Motor neuron (in vitro differentiated cells): ENCODE results near the gene DMRTB1. TPM values are rescaled to one million over a fixed set of nuclear protein-coding genes. Genes with fewer than 3 reads are reported as not detected.

Source experiments
- ATAC-seq, 8 experiments: fragments of 200-7000 bp; cut with Tn5 transposase; replicated peaks in 6 of 8; 2 replicates each; pipeline ENCODE4 v1.8.0; 2021; ENCODE audit warnings: mild to moderate bottlenecking in 8 of 8, moderate library complexity in 8 of 8
- H3K27ac ChIP-seq, 2 donors: fragments of 250-450 bp; sonication (Bioruptor Pico); 2 replicates each; pipeline ENCODE4 v1.9.0; 2021; ENCODE audit warnings: antibody characterized with exemption in 2 of 2, mild to moderate bottlenecking in 2 of 2, moderate library complexity in 1 of 2
- H3K4me1 ChIP-seq, 2 donors: fragments of 250-450 bp; sonication (Bioruptor Pico); replicated peaks in 1 of 2; 2 replicates each; pipeline ENCODE4 v1.6.1; 2021; ENCODE audit warnings: antibody characterized with exemption in 2 of 2, mild to moderate bottlenecking in 2 of 2, moderate library complexity in 1 of 2
- H3K4me3 ChIP-seq, 5 donors: fragments of 250-450 bp; sonication (Bioruptor Pico); 2 replicates each; pipeline ENCODE4 v1.9.0; 2021; ENCODE audit warnings: antibody characterized with exemption in 5 of 5, mild to moderate bottlenecking in 5 of 5, moderate library complexity in 4 of 5
- WGBS, 10 experiments: fragments of 450-650 bp; shearing (Covaris generic); methylation state at CpG; one replicate each; pipeline ENCODE4 v1.0.0; 2022; 5-methylcytosine and 5-hydroxymethylcytosine counted together
- in situ Hi-C, 9 experiments: fragments of 400-800 bp; cut with MboI; loops; one replicate each; pipeline ENCODE4 v1.15.0; 2021; ENCODE audit warnings: low sequenced_read_pairs in 9 of 9, low pct_unique_long_range_greater_than_20kb in 2 of 9; ENCODE audit not compliant: unreplicated experiment in 9 of 9
- total RNA-seq, 8 experiments: library from RNA; unstranded; fragments of 300-600 nt; gene quantifications; 2 replicates each; pipeline versions ENCODE4 v1.2.3 to v1.2.4, GENCODE V29; 2022

The DMRTB1 gene
- total RNA-seq, 8 experiments from 2014 or later, result 0.11 to 1.7 (median 0.34) TPM; not detected in 4

DNA sequence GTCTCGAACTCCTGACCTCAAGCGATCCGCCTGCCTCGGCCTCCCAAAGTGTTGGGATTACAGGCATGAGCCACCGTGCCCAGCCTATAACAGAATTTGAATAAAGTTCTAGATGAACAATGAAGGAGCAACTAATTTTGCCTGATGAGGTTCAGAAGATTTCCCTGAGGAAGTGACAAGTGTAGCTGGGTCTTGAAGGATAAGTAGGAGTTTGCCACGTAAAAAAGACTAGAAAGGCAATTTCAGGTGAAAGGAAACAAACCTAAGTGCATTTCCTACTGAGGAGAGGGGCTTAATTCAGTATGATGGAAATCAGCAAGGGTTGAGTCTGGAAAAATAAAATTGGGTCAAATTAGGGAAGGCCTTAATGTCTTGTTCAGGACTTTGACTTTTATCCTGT is 18.6 kb upstream of the DMRTB1 start:
- H3K4me1 ChIP-seq, result peaks cover 11 to 15% of the 10 kb centered on the region in 2 donors
- no peak overlapping the region for H3K4me3 ChIP-seq
- WGBS, 10 experiments, result 61 to 100% (median 92%) methylated on average over 1 to 5 of the region's 6 CpGs; no CpG with 5 or more reads in 1 of the 10 experiments
- in situ Hi-C loops, result no loop called here
- no peak overlapping the region for H3K27ac ChIP-seq
- ATAC-seq, result no peak

DNA sequence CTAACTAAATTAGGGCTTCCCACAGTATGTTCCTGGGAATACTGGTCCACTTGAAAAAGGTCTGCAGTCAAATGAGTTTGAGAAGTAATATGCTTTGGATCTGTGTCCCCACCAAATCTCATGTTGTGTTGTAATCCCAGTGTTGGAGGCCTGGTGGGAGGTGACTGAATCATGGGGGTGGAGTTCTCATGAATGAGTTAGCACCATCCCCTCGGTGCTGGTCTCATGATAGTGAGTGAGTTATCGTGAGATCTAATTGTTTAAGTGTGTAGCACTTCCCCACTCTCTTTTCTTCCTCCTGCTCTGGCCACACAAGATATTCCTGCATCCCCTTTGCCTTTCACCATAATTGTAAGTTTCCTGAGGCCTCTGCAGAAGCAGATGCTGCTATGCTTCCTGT is 16.9 kb upstream of the DMRTB1 start:
- Histone ChIP-seq H3K4me3 (no peak overlapping the region), H3K27ac (no peak overlapping the region), H3K4me1 (peaks cover 11 to 15% of the 10 kb centered on the region in 2 donors)
- 0 to 33% (median 13%) methylated on average over 1 to 2 of the region's 2 CpGs; no CpG with 5 or more reads in 2 of the 10 experiments for WGBS, 10 experiments
- ATAC-seq, result peak; percentile 73 to 98 (median 93)
- in situ Hi-C loops, result no loop called here

DNA sequence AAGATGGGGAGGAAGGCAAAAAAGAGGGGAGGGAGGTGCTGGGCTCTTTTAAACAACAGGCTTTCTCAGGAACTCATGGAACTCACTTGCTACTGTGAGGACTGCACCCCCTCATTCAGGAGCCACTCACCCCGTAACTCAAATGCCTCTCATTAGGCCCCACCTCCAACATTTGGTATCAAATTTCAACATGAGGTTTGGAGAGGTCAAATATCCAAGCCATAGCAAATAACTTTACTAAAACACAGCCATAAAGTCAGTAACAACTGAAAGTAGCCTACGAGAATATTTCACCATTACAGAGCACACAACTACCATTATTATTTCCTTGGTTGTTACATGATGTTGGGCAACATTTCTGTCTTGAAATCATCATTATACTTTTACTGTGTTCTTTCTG is 13.1 kb upstream of the DMRTB1 start:
- in situ Hi-C loops, result no loop called here
- Histone ChIP-seq H3K4me3 (no peak overlapping the region), H3K4me1 (peaks cover 24 to 27% of the 10 kb centered on the region in 2 donors), H3K27ac (no peak overlapping the region)
- ATAC-seq, result no peak
- 50 to 94% (median 84%) methylated on average over 1 to 2 of the region's 2 CpGs; no CpG with 5 or more reads in 3 of the 10 experiments for WGBS, 10 experiments

DNA sequence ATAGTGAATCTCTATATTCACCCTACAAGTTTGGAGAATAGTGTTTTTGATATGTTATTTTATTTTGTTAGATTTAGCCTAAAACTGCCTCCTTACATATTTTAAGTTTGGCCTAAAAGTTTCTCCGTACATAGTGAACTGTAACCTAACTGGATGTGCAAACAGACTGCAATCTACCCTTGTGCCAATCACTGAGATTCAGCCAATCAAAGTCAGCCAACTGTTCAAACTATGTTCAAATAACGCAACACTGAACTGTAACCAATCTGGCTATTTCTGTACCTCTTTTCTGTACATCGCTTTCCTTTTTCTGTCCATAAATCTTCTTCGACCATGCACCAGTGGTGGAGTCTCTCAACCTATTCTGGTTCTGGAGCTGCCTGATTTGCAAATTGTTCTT is 11.8 kb upstream of the DMRTB1 start:
- ATAC-seq, result no peak
- no peak overlapping the region for H3K4me3 ChIP-seq
- H3K4me1 ChIP-seq, result peaks cover 16 to 18% of the 10 kb centered on the region in 2 donors
- WGBS, 10 experiments, result 74 to 100% (median 97%) methylated on average over 3 to 4 of the region's 4 CpGs
- in situ Hi-C loops, result no loop called here
- no peak overlapping the region for H3K27ac ChIP-seq

DNA sequence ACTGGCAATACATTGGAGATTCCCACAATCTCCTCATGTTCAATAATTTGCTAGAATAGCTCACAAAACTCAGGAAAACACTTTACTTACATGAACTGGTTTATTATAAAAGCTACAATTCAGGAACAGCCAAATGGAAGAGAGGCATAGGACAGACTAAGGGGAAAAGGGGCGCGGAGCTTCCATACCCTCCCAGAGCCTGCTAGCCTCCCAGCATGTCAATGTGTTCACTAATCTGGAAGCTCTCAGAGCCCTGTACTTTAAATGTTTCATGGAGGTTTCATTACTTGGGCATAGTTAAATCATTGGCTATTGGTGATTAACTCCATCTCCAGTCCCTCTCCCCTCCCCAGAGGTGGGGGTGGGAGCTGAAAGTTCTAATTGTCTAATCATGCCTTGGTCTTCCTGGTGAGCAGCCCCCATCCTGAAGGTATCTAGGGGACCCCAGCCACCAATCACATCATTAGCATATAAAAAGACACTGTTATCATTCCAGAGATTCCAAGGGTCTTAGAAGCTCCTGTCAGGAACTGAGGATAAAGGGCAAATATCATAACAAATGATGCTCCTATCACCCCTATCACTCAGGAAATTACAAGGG is 10.9 kb upstream of the DMRTB1 start:
- H3K27ac ChIP-seq, result no peak overlapping the region
- in situ Hi-C loops, result no loop called here
- ATAC-seq, result peak in 1 of 8 experiments; percentile 10
- no peak overlapping the region for H3K4me3 ChIP-seq
- WGBS, 10 experiments, result 60 to 100% (median 81%) methylated on average over 1 to 2 of the region's 2 CpGs; no CpG with 5 or more reads in 4 of the 10 experiments
- H3K4me1 ChIP-seq, result peaks cover 13 to 16% of the 10 kb centered on the region in 2 donors

DNA sequence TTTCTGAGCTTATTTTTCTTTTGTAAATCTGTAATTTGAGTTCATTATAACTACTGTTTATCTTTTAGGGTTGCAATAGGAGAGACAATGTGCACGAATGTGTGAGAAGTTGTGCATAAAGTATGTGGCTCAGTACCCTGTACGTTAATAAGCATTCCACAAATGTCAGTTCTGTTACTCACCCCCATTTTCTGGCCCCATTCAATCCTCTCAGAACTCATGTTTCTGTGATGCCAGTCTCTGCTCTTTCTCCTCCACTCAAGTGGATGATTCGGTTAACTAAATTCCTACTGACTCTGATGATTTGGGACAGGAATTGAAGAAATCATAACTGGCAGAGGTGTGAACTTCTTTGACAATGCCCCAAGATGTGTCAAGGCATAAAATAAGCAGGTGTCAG is 10.2 kb upstream of the DMRTB1 start:
- ATAC-seq, result peak in 3 of 8 experiments; percentile 30 to 60 (median 47)
- in situ Hi-C loops, result no loop called here
- Histone ChIP-seq H3K4me1 (peaks cover 13 to 16% of the 10 kb centered on the region in 2 donors), H3K4me3 (no peak overlapping the region), H3K27ac (no peak overlapping the region)
- 0 to 48% (median 29%) methylated on average over 1 to 3 of the region's 3 CpGs; no CpG with 5 or more reads in 2 of the 10 experiments for WGBS, 10 experiments

DNA sequence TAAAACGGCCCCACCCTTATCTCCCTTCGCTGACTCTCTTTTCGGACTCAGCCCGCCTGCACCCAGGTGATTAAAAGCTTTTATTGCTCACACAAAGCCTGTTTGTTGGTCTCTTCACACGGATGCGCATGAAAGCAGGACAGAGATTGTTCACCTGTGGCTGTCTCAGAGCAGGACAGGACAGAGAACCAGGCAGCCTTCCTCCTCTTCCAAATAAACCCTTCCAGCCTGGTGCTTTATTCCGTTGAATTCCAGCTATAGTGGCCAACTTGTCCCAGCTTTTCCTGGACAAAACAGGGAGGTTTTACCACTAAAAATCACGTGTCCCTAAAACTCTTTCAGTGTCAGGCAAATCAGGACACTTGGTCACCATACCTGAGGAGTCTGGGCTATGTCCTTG is 9.5 kb upstream of the DMRTB1 start:
- H3K27ac ChIP-seq, result no peak overlapping the region
- 33 to 68% (median 61%) methylated on average over 1 to 4 of the region's 8 CpGs; no CpG with 5 or more reads in 4 of the 10 experiments for WGBS, 10 experiments
- no peak for ATAC-seq
- H3K4me1 ChIP-seq, result peaks cover 13 to 16% of the 10 kb centered on the region in 2 donors
- in situ Hi-C loops, result no loop called here
- H3K4me3 ChIP-seq, result no peak overlapping the region

DNA sequence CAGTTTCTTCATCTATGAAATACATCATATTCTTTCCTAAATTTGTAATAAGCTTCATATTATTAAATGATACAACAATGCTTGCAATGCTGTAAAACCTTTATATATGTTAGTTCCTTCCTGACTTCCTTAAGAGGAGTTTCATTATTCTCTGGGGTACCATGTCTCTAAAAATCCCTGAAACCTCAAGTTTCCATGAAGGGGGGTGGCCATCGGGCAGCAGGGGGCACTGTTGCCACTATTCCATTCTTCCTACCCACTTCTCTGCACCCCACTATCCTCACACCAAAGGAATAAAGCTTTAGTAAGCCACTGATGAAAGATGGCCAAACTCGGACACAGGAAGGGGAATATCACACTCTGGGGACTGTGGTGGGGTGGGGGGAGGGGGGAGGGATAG is 9.0 kb upstream of the DMRTB1 start:
- 0 to 83% (median 33%) methylated on average over 1 of the region's 2 CpGs; no CpG with 5 or more reads in 6 of the 10 experiments for WGBS, 10 experiments
- Histone ChIP-seq H3K4me3 (no peak overlapping the region), H3K27ac (no peak overlapping the region), H3K4me1 (peaks cover 13 to 16% of the 10 kb centered on the region in 2 donors)
- in situ Hi-C loops, result no loop called here
- no peak for ATAC-seq

DNA sequence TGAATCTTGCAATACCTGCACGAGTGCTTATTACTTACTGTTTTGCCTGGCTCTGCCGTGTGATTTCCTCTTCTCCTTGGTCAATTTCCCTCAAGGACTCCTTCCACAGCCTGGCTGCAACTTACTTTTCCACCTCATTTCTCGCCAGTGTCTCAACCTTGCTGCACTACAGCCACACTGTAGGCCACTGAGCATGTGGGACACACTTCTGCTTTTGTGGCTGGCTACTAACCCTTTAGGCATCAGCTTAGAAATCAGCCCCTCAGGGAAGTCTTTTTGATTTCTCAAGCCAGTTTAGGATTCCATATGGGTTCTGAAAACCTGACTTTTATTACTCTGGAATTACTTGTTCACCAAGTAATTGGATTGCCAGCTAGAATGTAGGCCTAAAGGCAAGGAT is 5.2 kb upstream of the DMRTB1 start:
- peaks cover 3 to 9% of the 10 kb centered on the region in 2 donors for H3K4me1 ChIP-seq
- no peak for ATAC-seq
- H3K27ac ChIP-seq, result no peak overlapping the region
- in situ Hi-C loops, result no loop called here
- no peak overlapping the region for H3K4me3 ChIP-seq
- WGBS, 10 experiments, result 61 to 100% (median 100%) methylated on average over 1 to 3 of the region's 3 CpGs; no CpG with 5 or more reads in 2 of the 10 experiments

DNA sequence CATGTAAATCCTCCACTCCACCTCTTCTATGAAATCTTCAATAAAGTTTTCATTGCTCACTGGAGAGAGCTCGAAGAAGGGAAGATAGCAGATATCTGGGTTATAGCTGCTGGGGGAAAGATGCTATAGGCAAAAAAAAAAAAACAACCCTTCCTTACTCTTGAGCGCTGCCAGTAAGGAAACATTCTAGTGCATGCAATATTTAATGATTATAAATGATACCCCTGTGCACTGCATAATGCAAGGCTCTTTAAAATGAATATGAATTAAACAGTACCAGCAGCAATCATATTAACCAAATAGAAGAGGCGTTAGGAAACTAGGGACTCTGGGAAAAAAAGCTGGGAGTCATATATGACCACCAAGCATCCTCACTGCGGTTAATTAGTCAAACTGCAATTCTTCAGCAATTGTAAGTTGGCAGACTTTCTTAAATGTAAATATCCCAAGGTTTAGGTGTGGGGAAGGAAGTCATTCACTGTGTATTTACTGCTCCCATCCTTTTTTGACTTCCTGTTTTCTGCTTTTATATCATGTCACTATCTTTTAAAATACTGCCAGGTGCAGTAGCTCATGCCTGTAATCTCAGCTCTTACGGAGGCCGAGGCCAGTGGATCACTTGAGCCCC is 3.7 kb upstream of the DMRTB1 start:
- no peak overlapping the region for H3K4me3 ChIP-seq
- in situ Hi-C loops, result no loop called here
- H3K27ac ChIP-seq, result no peak overlapping the region
- 60 to 97% (median 89%) methylated on average over 2 to 6 of the region's 6 CpGs for WGBS, 10 experiments
- peaks cover 0 to 7% of the 10 kb centered on the region in 2 donors for H3K4me1 ChIP-seq
- ATAC-seq, result peak in 3 of 8 experiments; percentile 33 to 72 (median 38)

DNA sequence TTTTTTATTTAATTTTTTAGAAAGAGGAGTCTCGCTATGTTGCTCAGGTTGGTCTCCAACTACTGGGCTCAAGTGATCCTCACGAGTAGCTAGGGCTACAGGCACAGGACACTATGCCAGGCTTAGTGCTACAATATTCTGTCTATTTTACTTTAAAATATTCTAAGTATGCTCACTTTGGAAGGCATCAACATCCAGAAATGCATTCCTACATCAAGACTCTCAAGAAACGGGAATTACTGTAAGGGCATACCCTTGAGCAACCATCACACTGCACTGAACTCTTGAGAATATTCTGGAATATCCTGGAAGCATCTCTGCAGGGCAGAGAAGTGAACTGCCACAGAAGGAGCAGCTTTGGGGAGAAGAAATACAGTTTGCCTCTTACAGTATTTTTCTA is 565 bp upstream of the DMRTB1 start:
- no peak overlapping the region for H3K27ac ChIP-seq
- no peak for ATAC-seq
- in situ Hi-C loops, result no loop called here
- 34 to 97% (median 85%) methylated on average over 1 to 3 of the region's 3 CpGs; no CpG with 5 or more reads in 2 of the 10 experiments for WGBS, 10 experiments
- no peak overlapping the region for H3K4me3 ChIP-seq
- H3K4me1 ChIP-seq, result peaks cover 0 to 2% of the 10 kb centered on the region in 2 donors

DNA sequence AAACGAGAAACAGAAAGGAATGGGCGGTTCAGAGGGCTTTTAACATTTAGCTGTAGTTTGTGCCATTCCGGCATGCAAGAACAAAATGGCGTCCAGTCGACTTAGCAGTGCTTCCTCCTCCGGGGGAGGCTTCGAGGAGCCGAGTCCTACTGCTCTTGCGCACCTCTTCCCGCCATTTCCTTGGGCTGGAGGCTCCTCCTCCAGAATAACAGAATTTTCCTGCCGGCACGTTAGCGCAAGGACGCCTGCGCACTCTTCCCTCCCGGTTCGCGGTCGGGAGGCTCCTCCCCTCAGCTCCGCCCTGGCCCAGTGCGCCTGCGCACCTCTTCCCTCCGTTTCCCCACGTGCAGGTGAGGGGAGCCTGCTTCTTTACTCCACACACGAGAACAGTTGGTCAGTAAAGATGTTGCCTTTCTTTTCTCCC is 1.0 kb downstream of the DMRTB1 start:
- Histone ChIP-seq H3K4me1 (peaks cover 0 to 2% of the 10 kb centered on the region in 2 donors), H3K27ac (no peak overlapping the region), H3K4me3 (no peak overlapping the region)
- 79 to 100% (median 97%) methylated on average over 1 to 25 of the region's 25 CpGs; no CpG with 5 or more reads in 3 of the 10 experiments for WGBS, 10 experiments
- ATAC-seq, result no peak
- in situ Hi-C loops, result no loop called here

DNA sequence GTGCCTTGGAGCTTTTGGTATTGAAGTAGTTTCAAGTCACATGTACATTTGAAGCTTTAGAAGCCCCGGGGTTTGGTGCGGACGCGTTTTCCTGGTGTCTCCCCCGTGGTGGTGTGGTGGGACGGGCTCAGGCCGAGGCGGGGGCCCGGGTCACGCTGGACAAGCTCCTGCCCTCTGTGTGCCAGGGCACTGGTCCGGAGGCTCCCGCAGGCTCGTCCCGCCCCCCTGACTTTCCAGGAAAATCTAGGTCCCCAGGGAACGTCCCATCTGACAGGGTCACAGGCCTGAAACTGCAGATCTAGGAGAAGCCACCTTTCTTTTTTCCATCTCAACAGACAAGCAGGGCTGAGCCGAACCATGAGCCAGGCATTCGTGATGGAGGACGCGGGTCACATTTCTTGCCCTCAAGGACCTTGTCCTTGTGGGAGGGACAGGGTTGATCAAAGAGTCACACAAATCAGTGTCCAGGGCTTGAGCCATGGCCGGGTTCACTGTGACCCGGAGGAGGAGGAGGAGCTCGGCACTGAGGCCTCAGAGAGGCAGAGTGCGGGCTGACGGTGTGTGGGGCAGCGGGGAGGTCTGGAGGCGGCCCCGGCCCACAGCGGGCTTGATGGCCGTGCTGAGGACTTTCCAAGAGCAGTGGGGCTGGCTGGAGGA is 1.6 kb downstream of the DMRTB1 start:
- no peaks in the 10 kb centered on the region for H3K4me1 ChIP-seq
- H3K27ac ChIP-seq, result no peak overlapping the region
- 82 to 89% (median 87%) methylated on average over 3 to 24 of the region's 29 CpGs; no CpG with 5 or more reads in 5 of the 10 experiments for WGBS, 10 experiments
- ATAC-seq, result peak in 4 of 8 experiments; percentile 14 to 50 (median 30)
- in situ Hi-C loops, result no loop called here
- H3K4me3 ChIP-seq, result no peak overlapping the region
